Measurements from ENCODE around the gene ME3.

GRCh38 chr11:86606270-86606835 lies 66.1 kb downstream of the ME3 start:
- TF ChIP-seq ZNF274 (IDR thresholded peaks at IDR 0.05; ENCODE audit: low read depth, low read length), result no peak
- no peak for TF ChIP-seq YY1 (IDR thresholded peaks at IDR 0.05; ENCODE audit: insufficient read depth, insufficient read length)
- TF ChIP-seq SUZ12 (IDR thresholded peaks at IDR 0.05; ENCODE audit: extremely low read depth, insufficient read depth, insufficient read length), result no peak
